HG03378 (cell line): ENCODE results near the gene LDB3.

Experiments
- ATAC-seq: cut with Tn5 transposase; IDR thresholded peaks from one replicate; pipeline ENCODE4 v1.9.1; 2021; ENCODE audit warnings: mild to moderate bottlenecking, moderate library complexity; ENCODE audit not compliant: unreplicated experiment

Gene LDB3

DNA sequence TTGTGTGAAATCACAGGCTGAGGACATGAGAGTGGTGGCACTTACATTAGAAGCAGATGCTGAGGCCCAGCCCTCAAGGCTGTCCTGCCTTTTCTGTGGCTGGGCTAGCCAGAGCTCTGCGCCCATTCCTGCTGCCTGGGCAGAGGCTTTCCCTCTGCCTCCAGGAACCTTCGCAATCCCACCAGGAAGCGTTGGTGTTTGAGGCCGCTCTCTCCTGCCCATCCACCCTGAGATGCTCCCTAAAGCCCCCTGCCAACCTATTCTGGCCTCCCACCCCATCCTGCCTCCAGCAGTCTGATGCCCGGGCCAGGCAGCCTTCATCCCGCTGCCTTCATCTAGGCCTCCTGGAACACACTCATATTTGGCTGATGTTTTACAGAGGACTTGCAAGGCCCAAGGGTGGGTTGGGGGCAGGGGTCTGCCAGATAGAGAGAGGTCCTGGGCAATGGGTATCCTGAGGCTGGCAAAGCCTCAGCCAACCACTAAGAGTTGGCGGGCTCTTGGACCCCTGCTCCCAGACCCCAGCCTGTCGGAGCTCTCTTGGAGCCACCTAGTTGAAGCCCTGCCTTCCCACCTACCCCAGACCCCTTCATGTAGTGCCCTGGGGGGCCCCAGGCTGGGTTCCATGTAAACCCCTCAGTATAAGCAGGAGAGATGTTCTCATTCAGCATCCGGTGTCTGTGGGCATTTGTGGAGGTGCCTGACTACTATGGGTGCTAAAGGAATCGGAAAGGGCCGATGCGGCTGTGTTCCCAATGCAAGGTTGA is 32.7 kb downstream of the LDB3 start:
- ATAC-seq = no peak

DNA sequence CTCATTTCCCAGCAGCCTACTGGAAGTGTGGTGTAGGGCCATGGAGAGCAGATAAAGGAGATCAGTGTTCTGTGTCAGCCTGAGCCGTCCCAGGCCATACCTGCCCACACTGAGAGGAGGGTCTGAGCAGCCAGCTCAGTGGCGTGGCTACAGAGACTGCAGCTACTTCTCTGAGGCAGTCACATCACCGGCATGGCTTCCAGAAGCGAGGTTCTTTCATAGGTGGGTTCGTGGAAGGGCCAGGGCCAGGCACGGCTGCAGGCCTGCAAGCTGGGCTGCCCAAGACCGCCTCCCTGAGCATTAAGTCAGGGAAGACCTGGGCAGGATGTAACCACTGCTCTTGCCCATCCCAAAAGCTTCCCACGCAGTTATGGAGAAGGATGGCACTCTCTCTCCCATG is 34.9 kb downstream of the LDB3 start:
- ATAC-seq = no peak

DNA sequence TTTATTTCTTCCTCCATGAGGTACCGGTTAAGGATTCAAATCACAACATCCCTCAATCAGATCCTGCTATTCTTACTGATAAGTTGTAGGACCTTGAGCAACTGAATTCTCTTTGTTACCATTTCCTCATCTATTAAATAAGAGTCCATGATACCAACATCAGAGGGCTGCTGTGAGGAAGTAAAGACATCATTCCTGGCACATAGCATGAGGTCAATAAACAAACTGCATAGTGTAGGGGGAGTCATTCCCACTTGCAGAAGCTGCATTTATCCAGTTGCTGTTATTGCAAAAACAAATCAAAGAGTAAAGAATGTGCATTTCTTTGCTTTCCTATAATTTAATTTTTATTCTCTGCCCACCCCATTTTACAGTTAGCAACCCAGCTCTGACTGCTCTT is 36.8 kb downstream of the LDB3 start:
- no peak for ATAC-seq

DNA sequence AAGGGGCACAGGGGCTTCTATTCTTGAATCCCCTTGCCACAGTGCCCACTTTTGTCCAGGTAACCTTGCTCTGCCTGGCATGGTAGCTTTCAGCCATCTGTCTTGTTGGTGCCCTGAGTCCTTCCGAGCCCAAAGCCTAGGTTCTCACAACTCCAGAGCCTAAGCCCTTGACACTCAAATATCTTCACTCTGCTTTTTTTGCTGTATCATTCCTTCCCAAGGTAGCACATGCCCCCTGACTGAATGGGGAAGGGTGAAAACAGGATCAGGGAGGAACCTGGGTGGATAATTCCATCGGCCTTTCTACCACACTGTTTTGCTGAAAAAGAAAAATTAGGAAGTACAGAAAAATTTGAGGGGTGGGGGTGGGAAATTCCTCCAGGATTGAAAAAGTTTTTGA is 37.6 kb downstream of the LDB3 start:
- ATAC-seq = no peak

DNA sequence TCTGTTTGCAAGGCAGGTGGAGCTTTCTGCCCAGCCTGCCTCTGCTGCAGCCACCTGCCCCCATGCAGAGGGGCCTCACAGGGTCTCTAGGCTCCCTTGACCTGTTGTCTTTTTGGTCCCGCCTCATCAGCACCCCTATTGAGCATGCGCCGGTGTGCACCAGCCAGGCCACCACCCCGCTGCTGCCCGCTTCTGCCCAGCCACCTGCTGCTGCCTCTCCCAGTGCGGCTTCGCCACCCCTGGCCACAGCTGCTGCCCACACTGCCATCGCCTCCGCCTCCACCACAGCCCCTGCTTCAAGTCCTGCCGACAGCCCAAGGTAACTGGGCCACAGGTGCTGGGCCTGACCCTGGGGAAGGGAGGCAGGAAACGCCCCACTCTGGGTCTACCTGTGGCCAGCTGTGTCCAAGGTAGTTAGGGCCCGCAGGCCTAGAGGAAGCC is 38.1 kb downstream of the LDB3 start:
- ATAC-seq = no peak

DNA sequence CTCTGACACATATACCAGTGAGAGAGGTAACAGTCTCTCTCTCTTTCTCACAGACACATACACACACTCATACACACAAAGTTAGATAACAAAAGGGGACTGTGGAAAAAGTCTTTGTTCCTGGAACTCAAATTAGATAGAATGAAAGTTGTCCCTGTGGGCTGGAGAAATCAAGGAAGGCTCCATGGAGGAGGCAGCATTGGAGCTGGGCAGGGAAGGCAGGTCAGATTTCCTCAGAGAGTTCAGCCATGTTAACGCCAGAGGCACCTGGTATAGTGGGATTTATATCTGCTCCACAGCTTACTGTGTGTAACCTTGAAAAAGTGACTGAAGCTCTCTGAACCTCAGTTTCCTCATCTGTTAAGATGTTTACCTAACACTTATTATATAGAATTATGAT is 38.7 kb downstream of the LDB3 start:
- no peak for ATAC-seq

DNA sequence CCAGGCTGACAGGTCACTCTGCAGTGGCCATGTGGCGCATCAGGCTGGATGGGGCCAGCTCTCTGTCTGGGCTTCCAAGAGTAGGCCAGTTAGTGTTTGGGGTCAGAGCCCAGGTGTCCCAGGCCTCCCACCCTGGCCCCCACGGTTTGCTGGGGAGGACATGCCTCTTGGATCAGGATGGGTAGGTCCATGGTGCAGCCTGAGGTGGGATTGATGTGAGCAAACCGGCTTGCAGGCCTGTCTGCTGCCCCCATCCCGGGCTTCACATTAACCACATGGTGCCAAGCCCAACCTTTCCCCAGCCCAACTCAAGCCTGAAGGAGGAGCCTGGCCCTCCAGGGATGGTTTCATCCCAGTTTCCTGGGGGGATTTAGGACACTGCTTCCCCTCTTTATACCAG is 39.2 kb downstream of the LDB3 start:
- no peak for ATAC-seq

DNA sequence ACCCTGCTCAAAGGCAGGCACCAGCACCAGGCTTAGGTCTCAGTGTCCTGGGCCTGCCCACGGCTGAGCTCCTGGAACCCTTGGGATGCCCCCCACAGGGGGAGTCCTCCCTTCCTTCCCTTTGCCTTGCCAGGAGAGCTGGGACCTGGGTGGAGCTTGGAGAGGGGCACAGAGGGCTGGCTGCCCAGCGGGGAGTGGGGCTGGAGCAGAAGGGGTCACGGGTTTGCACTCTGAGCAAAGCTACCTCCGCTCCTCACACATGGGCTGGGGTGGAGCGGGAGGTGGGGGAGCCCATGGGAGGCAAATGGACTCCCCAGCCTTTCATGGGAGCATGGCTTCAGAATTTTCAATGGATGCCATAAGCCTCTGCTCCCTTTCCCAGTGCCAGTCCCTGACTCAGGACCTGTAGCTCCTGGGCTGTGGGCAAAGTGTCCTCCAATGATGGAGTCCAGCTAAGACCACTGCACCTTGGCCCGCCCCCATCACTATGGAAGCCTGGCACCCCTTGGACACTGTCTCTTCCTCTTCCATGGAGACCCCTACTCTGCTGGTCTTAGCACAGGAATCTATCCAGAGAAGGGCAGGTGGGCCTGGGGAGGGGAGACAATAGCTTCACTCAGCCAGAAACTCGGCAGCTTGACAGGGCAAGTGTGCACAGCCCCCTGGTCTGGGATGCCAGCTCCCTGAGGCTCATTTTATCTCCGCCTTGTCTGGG is 39.9 kb downstream of the LDB3 start:
- no peak for ATAC-seq

DNA sequence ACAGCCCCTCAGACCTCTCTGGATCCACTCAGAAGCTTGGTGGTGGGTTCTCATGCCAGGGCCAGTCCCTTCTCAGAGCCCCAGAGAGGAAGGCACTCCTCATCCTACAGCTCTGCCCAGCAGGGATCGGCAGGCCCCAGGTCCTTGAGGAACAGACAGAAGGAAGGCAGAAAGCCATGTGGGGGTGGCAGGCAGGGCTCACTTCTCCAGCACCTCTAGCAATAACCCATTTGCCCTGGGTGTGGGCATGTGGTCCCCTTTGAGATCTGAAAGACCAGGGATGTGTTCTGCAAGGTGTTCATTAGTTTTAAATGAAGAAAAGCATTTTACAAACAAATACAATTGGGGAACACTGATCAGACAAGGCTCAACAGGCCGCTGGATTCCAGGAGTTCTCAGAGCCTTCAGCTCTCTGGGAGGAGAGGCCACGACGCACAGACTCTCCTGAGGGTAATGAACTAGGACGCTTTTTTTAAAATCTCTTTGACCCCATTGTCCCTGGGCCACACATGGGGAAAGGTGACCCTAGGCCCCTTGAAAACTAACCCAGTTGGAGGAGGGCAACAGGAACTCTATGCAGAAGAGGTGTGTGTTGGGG is 40.6 kb downstream of the LDB3 start:
- ATAC-seq = no peak

DNA sequence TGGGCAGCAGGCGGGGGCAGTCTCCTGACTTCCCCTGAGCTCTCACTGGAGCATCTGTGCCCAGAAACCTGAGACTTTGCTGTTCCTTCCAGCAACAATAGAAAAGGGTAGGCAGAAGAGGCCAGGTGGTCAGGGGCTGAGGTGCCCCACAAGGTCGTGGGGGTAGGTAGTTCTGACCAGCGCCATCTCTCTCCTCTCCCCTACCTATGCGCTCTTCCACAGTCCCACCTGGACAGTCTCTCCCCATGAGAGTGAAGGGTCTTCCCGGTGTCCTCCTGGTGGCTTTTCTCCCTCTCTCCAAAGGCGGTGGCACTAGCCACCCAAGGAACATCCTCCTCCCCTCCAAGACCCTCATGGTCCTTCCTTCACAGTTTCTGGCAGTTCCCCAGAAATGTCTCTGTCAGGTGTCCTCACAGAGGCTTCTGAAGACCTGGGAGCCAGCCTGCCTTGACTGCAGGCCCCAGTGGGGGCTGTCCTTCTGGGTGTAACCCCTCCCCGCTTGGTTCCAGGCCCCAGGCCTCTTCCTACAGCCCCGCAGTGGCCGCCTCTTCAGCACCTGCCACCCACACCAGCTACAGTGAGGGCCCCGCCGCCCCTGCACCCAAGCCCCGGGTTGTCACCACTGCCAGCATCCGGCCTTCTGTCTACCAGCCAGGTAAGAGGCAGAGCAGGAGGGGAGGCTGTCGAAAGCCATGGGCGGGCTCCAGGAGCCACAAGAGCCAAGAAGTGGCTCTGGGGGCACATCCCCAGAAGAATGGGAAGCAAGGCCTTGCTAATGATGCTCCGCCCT is 41.3 kb downstream of the LDB3 start:
- no peak for ATAC-seq

DNA sequence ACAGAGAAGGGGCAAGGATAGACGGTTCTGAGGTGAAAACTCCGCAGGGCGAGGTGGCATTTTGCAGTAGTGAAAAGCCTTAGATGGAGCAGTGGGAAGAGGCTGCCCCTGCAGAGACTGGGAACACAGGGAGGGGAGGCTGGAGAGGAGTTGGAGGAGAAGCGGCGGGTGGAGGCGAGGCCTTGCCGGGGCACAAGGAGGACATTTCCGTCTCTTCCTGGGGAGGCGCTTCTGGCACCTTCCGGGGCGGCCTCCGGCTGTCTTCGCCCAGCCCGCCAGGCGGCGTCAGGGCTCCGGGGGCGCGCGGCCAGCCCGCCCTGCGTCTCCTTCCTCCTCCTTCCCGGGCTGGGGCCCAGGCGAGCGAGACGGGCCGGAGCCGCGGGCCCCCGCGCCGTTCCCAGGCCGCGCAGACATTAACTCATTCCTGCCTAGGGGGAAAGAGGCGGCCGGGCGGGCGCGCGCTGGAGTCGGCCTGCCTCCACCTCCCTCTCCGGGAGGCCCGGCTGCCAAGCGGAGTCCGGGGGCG is 42.7 kb downstream of the LDB3 start:
- ATAC-seq = peak; percentile 68

DNA sequence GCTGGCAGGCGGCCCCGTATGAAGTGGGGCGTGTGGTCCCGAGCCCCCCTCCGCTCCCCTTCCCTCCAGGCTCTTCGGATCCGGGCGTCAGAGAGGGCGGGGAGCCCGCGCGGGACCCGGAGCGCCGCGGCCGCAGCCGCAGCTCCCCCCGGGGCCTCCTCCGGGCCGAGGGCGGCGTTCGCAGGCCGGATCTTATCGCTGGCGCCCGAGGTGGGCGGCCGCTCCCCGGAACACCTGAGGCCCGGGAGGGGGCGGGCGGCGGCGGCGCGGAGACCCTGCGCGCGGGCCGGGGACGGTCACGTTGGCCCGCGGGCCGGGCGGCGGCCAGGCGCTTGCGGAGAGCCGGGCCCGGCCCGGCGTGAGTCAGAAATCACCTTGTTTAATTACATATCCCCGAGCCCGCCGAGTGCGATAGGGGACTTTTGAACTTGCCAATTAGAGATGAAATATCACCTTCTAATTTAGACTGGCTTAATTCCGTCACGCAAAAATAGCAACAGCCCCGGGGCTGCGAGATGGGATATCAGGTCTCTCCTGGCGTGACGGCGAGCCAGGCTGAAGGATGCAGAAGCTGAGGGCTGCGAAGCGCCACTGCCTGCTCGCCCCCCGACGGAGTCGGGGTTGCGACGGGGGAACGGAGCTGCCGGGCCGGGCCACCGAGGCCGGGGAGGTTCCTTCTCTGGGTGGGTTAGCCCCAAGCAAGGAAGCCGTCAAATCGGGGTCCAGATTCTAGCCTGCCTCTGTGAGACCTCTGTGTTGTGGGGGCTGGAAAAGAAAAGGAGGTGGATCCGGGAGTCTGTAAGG is 43.4 kb downstream of the LDB3 start:
- peak; percentile 34 for ATAC-seq

DNA sequence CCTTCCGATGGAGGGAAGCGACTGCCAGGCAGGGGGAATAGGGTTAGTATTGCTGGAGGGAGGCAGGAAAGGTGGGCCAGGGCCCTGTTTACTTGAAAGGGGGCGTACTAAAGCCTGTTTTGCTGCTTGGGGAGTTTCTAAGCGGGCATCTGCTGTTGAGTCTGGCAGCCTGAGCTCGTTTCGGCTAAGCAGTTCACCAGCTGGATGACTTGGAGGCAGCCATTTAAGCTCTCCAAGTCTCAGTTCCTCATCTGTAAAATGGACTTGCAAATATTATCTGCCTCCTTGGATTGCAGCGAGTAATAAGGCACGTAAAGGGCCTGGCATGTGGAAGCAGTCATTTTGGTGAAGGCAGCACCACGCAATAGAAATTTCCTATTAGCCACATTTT is 44.0 kb downstream of the LDB3 start:
- peak; percentile 20 for ATAC-seq

DNA sequence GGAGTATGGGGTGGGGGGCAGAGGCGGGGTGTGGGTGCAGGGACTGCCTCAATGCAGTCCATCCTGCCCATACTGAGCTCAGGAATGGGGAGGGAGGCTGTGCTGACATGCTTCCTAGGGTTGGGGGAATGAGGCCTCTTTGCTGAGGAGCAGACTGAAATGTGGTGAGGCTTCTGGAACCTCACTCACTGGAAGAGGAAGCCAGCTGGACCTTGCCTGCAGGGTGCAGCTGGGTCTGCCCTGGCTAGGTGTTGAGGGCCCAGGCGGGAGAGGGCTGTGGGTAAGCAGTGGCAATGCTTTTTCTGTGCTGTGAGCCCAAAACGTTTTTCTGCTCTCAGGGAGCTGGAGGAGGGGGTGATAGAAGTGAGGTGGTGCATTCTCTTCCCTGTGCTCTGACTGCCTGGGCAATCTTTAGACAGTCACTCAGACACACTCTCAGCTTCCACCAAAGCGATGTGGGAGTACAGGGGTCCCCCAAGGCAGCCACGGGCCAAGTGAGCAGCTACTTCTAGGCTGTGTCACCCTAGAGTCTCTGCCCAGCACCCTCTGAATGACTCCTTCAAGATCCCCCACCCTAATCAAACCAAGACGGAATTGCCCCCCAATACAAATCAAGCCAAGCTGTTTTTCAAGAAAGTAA is 47.0 kb downstream of the LDB3 start:
- no peak for ATAC-seq

DNA sequence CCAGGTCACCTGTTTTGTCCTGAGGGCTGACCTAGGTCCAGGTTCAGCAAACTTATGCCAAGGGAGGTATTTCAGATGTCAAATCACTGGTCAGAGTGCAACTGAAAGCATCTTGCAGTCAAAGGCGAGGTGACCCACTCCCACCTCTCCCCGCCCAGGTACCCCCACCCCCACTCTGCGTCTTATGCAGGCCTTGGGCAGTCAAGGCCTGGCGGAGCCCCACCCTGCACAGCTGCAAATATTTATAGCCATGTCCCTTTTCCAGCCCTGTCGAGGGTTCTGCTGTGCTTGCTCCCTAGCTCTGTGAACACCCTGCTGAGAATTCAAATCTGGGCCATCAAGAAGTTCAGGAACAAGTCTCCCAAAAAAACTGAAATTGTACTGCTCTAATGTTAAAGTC is 47.5 kb downstream of the LDB3 start:
- no peak for ATAC-seq

DNA sequence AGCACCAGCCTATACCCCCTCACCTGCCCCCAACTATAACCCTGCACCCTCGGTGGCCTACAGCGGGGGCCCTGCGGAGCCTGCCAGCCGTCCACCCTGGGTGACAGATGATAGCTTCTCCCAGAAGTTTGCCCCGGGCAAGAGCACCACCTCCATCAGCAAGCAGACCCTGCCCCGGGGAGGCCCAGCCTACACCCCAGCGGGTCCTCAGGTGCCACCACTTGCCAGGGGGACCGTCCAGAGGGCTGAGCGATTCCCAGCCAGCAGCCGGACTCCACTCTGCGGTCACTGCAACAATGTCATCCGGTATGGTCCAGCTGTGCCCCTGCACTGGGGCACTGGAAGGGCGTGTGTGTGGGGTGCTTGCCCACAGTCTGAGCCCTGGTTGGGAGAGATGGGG is 48.2 kb downstream of the LDB3 start:
- no peak for ATAC-seq

DNA sequence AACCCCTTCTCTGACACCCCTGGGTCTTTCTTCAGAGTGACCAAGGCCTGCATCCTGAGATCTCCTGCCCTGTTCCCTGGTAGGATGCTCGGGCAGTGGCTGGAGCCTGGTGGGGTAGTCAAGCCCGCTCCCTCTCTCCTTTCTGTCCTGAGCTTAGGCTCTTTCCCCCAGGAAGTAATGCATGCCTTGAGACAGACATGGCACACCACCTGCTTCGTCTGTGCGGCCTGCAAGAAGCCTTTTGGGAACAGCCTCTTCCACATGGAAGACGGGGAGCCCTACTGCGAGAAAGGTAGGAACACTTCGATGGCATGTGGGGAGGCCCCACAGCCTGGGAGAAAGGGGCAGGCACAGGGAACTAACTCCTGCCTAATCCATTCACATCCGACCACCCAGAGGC is 50.2 kb downstream of the LDB3 start:
- no peak for ATAC-seq

DNA sequence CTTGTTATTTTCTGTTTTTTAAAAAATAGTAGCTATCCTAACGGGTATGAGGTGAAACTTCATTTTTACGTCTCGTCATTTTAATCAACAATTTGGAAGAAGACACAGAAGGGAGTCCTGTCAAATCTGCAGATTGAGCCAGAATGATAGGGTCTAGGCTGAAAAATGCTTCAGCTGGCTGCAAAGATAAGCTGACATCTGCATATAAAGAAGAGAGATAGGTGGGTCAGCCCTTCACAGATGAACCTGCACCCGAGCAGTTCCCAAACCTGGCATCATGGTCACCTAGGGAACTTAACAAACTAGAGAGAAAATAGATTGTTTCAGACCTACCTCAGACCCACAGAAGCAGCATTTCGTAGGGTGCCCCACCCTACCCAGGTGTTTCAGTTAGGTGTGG is 52.9 kb downstream of the LDB3 start:
- no peak for ATAC-seq

DNA sequence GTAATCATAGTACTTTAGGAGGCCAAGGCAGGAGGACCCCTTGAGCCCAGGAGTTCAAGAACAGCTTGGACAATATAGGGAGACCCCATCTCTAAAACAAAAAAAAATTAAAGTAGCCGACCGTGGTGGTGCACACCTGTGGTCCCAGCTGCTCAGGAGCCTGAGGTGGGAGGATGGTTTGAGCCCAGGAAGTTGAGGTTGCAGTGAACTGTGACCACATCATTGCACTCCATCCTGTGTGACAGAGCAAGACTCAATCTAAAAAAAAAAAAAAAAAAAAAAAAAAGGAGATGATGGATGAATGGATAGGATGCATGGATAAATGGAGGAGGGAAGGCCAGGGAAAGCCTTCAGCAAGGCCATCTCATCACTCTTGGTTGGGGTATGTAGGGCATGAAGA is 54.7 kb downstream of the LDB3 start:
- ATAC-seq = no peak

DNA sequence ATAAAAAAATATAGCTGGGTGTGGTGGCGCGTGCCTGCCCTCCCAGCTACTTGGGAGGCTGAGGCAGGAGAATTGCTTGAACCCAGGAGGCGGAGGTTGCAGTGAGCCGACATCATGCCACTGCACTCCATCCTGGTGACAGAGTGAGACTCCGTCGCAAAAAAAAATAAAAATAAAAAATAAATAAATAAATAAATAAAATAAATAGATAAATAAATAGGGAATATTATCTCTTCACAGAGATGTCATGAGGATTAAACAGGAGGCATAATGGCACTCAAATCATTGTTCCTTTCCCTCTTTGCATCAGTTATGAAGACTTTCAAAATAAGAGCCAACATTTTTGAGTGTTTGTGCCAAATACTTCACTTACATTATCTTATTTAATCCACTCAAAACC is 56.1 kb downstream of the LDB3 start:
- ATAC-seq = no peak
